Renal pelvis (tissue), 4 donors: ENCODE measurements around the gene HCN3. TPM values are rescaled to one million over a fixed set of nuclear protein-coding genes. Genes with fewer than 3 reads are reported as not detected.
A peak's percentile ranks its signal among the peaks of the same experiment; 100 is the strongest.

Source experiments
- DNase-seq: peaks from one replicate; pipeline ENCODE4 v3.0.0-alpha.2; 2013
- polyA plus RNA-seq, 3 donors: library from polyadenylated mRNA; unstranded; fragments of 120-200 nt; gene quantifications; one replicate each; pipeline ENCODE4 v1.2.1, GENCODE V29; 2013; ENCODE audit not compliant: insufficient read length in 3 of 3

The HCN3 gene
- polyA plus RNA-seq, 3 donors = 11.6 to 13.7 (median 12.2) TPM

GRCh38 chr1:155308493-155309422 is 31.5 kb downstream of the HCN3 start, which contains the start of gene FDPS:
FDPS (plus strand) TSS chr1:155308866; CDS start chr1:155309790, 924 bp downstream.
- peak; percentile 99 for DNase-seq

- no peak for DNase-seq
These were observed 32.3 kb downstream of the HCN3 start for GRCh38 chr1:155309423-155310021.

GRCh38 chr1:155313261-155313660 is 36.0 kb downstream of the HCN3 start:
- DNase-seq = no peak

GRCh38 chr1:155316922-155317321 is 39.7 kb downstream of the HCN3 start:
- DNase-seq = no peak

- no peak for DNase-seq
These were observed 40.8 kb downstream of the HCN3 start for GRCh38 chr1:155318082-155318481.

- no peak for DNase-seq
These were observed 42.3 kb downstream of the HCN3 start for GRCh38 chr1:155319536-155319935.

- no peak for DNase-seq
These were observed 43.0 kb downstream of the HCN3 start for GRCh38 chr1:155320252-155320651.

GRCh38 chr1:155320661-155321617 is 43.7 kb downstream of the HCN3 start, which contains the start of gene RUSC1:
RUSC1 (plus strand) TSS chr1:155320894; CDS start chr1:155321774, 880 bp downstream.
- DNase-seq = no peak

- DNase-seq = no peak
These were observed 44.6 kb downstream of the HCN3 start for GRCh38 chr1:155321639-155322503.

GRCh38 chr1:155322571-155322952 is 45.3 kb downstream of the HCN3 start:
- no peak for DNase-seq

- peak; percentile 91 for DNase-seq
These were observed 45.9 kb downstream of the HCN3 start for GRCh38 chr1:155322953-155323728.

GRCh38 chr1:155323729-155324036 is 46.4 kb downstream of the HCN3 start:
- peak; percentile 86 for DNase-seq

- DNase-seq = peak; percentile 93
These were observed 46.9 kb downstream of the HCN3 start for GRCh38 chr1:155324037-155324716.

- DNase-seq = no peak
These were observed 47.7 kb downstream of the HCN3 start for GRCh38 chr1:155324717-155325602.

GRCh38 chr1:155325603-155325893 is 48.3 kb downstream of the HCN3 start:
- DNase-seq = no peak

- no peak for DNase-seq
These were observed 48.8 kb downstream of the HCN3 start for GRCh38 chr1:155326020-155326526.

GRCh38 chr1:155326631-155327037 is 49.4 kb downstream of the HCN3 start:
- DNase-seq = no peak

GRCh38 chr1:155327981-155328380 is 50.7 kb downstream of the HCN3 start:
- no peak for DNase-seq
